Inflammatory macrophage treated with lipopolysaccharide for 4 hours (primary cell): ENCODE measurements around the gene B4GALNT4.
"Not testable (repeated sequence)": the region's sequence is repeated elsewhere in the genome, so short reads cannot be mapped to it uniquely, and the experiment has no call there.

ENCODE experiments used
- DNase-seq: peaks from one replicate; pipeline ENCODE4 v3.0.0-alpha.2; 2020

Gene B4GALNT4

DNA sequence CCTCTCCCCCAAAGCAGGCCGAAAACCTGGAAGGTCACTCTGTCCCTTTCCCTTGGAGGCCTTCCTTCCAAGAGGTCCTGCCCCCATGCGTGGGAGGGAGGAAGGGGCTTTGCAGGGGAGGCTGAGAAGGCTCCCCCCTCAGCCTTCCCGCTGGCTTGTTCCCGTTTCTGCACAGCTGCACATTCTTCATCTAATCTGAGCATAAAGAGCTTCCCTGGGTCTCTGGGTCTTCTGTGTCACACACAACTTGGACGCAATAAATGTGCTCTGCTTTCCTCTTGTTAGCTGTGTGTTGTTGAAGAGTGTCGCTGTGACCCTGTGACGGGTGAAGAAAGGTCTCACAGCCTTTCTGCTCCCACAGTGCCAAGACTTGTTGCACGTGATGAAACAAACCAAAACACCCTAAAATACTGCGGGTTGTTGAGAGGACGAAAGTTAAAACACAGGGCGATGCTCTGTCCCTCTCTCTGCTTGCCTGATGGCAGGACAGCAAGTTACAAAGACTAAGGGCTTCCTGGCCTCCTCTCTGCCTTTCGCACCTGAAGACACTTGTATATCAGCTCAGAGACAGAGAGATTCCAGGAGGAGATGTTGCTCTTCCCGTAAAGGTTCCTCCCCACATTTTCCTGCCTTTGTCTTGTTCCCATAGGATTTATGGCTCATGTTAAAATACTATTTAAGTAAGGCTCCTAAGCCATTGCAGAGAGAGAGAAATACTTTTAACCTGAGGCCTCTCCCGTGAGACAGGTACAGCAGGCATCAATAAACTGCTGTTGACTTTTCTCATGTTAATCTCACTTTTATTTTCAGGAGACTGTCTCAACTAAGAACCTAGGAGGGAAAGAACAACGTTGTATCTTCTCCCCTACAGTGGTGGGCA lies 33.3 kb upstream of the B4GALNT4 start:
- DNase-seq = peak; percentile 31

- no peak for DNase-seq
Observed at GRCh38 chr11:336659-337198, 32.6 kb upstream of the B4GALNT4 start.

- DNase-seq = no peak
Observed at GRCh38 chr11:337711-338110, 31.6 kb upstream of the B4GALNT4 start.

DNA sequence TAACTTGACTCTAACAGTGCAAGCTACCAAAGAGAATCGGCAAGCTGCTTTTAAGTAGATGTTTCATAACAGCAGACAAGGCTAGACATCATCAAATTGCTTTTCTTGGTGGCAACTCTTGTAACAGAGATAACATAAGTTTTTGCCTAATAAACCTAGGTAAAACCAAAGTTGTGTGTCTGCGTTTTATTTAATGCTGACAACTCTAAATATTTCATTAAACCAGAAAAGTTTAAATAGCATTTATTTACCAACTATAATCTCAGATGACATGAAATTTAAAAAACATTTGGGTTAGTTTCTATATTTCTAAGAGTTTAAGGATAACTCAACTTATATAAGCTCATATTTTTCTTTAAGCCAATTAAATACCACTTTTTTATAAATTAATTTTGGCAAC lies 29.3 kb upstream of the B4GALNT4 start:
- no peak for DNase-seq

DNA sequence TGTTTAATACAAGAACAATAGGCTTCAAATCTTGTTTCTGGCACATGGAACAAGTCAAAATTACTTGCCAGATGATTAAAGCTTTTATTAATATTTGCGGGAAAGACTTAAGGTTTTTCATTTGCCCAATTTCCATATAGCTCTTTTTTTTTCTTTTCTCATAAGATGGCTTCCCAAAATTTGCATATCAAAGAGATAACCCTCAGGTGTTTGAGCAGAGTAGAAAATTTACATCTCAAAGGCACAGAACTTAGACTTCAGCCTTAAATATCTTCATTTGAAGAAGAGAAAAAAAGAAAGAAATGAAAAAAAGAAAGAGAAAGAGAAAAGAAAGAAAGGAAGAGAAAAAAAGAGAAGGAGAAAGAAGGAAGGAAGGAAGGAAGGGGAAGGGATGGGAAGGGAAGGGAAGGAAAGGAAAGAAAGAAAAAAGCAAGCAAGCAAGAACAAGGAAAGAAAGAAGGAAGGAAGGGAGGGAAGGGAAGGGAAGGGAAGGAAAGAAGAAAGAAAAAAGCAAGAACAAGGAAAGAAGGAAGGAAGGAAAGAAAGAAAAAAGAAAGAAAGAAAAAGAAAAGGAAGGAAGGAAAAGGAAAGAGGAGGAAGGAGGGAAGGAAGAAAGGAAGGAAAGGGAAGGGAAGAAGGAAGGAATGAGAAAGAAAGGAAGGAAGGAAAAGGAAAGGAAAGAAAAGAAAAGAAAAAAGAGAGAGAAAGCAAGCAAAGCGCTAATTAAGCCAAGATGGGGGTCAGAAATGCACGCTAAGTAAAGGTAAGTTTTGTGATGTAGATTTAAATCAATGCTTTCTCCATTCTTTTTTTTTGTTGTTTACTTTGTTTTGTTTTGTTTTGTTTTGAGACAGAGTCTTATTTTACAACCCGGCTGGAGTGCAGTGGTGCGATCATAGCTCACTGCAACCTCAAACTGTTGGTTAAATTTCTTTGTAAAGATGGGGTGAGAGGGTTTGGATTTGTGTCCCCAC lies 28.5 kb upstream of the B4GALNT4 start:
- DNase-seq = no peak

DNA sequence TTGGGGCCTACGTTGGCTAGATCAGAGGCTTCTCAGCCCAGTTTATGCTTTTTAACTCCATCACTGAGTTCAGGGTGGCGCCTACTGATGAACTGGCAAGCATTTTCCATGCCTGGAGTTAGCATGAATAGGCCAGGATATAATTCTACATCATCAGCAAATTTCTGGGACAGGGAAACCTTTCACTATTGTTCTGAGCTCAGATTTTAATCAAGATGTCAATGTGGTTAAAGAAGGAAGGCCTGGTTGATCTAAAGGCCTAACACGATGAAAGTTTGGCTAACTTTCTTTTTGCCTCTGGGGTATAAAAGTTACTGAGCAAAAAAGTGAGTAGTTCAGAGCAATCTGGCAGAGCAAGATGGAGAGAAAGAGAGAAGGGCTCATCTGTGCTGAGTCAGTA lies 27.0 kb upstream of the B4GALNT4 start:
- no peak for DNase-seq

GRCh38 chr11:344836-345578 lies 24.3 kb upstream of the B4GALNT4 start:
- no peak for DNase-seq

- DNase-seq = no peak
Observed at GRCh38 chr11:346529-346928, 22.8 kb upstream of the B4GALNT4 start.

DNA sequence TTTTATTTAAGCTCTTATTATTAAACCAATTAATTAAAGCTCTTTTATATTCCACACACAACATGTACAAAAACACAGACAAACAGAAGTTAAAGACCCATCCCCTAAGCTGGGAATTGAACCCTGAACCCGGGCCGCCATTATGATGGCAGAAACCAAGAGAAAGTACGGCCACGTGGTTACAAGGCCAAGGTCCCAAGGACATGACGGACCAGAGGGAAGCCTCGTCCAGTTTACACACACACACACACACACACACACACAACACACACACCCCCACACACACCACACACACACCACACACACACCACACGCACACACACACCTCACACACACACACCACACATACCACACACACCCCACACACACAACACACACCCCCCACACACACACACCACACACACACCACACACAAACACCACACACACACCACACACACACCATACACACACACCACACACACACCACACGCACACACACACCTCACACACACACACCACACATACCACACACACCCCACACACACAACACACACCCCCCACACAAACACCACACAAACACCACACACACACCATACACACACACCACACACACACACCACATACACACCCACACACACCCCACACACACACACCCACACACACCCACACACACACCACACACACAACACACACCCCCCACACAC lies 19.9 kb upstream of the B4GALNT4 start:
- DNase-seq = not testable (repeated sequence)

DNA sequence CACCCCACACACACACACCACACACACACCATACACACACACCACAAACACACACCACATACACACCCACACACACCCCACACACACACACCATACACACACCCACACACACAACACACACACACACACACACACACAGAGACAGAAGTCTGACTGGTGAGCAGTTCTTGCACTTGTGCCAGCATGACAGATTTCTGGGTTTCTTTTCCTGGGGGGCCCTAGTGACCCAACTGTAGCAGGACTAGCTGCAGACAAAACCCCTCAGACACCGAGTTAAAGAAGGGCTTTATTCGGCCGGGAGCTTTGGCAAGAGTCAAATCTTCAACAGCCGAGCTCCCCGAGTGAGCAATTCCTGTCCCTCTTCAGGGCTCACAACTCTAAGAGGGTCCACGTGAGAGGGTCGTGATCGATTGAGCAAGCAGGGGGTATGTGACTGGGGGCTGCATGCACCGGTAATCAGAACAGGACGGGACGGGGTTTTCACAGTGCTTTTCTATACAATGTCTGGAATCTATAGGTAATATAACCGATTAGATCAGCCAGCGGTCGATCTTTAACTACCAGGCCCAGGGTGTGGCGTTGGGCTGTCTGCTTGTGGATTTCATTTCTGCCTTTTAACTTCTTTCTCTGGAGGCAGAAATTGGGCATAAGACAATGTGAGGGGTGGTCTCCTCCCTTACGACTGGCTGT lies 19.1 kb upstream of the B4GALNT4 start:
- DNase-seq = not testable (repeated sequence)

DNA sequence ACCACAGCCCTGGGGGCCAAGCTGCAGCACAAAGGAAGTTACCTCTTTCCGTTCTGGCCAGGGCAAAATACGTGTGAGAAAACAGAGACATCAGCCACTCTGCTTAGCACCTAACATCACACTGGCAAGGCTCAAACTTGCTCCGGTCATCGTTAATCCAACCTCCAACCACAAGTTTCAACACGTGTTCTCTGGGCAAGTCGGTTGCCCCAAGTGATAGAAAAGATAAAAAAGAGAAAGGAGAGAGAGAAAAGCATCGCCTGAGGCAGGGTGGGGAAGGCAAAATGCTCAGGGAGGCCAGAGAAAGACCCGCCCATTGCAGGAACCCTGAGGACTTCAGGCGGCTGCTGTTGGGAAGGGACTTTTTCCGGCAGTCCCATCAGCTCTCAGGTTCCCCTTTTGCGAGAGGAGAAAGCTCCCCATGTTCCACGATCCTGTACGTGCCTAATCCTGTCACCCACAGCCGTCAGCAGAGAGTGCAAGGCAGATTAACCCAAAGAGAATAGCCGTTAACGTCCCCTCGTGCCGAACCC lies 18.5 kb upstream of the B4GALNT4 start:
- DNase-seq = peak; percentile 67

GRCh38 chr11:351411-351810 lies 17.9 kb upstream of the B4GALNT4 start:
- DNase-seq = no peak

GRCh38 chr11:352456-353031 lies 16.8 kb upstream of the B4GALNT4 start:
- DNase-seq = no peak

DNA sequence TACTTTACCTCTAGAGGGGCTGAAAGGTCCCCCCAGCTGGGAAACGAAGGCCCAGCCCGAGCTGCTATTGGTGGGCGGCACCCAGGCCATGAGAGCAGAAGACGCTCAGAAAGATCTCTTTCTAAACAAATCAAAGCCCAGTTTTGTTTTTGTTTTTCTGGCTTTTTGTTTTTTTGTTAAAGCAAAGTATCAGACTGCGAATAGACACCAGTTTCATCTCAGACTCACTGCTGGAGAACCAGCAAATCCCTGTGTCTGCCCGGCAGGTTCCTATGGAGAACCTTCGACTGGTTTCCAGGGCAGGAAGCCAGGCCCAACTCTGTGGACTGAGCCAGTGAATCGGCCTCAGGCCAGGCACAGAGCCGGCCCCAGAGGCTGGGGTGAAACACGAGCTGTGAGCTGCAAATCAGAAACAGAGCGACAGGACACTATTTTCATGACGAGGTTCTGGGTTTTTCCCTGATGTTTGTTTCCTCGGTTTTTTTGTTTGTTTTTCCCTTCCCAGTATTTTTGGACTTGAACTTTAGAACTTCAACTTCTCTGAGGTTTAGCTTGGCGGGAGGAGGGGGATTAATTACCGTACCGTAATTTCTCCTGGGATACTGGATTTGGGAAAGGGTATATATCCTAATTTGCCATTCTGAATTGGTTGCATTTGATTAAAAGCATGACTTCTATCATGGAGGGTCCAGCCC lies 16.0 kb upstream of the B4GALNT4 start:
- DNase-seq = no peak

DNA sequence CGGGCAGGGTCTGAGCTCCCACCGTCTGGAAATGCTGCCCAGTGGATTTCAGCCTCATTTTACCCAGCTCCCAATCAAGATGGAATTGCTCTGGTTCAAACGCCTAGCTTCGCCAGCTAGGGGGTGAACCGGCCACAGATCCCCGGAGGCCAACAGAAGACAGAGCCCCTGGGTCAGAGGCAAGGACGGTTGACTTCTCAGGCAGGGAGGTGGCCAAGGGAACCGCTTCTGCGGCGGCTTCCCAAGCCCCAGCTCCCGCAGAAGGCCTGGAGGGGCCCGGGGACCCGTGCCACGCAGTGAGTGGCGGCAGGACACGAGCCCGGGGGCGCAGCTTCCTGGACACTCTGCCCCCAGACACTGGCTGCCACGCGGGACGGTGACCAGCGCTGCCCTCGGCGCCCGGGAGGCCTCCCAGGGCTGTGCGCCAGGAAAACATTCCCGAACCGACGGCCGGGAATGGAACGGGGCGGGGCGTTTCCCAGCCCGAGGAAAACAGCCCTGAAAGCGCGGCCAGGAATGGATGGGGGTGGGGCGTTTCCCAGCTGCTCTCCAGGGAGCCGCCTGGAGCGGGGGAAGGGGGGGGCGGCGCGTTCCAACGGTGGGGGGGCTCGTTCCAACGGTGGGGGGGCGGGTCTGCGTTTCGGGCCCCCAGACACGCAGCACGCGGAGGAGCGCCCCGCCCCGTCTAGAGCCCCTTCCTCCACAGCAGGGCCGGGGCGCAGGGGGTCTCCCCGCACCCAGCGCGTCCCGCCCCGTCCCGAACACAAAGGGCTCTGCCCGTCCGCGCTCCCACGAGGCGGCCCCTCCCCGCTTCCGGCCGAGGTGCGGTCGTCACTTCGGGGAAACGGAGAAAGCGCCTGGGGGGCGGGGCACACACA lies 13.5 kb upstream of the B4GALNT4 start:
- peak; percentile 74 for DNase-seq

- DNase-seq = no peak
Observed at GRCh38 chr11:356610-357009, 12.7 kb upstream of the B4GALNT4 start.

GRCh38 chr11:357582-357981 lies 11.7 kb upstream of the B4GALNT4 start:
- no peak for DNase-seq

DNA sequence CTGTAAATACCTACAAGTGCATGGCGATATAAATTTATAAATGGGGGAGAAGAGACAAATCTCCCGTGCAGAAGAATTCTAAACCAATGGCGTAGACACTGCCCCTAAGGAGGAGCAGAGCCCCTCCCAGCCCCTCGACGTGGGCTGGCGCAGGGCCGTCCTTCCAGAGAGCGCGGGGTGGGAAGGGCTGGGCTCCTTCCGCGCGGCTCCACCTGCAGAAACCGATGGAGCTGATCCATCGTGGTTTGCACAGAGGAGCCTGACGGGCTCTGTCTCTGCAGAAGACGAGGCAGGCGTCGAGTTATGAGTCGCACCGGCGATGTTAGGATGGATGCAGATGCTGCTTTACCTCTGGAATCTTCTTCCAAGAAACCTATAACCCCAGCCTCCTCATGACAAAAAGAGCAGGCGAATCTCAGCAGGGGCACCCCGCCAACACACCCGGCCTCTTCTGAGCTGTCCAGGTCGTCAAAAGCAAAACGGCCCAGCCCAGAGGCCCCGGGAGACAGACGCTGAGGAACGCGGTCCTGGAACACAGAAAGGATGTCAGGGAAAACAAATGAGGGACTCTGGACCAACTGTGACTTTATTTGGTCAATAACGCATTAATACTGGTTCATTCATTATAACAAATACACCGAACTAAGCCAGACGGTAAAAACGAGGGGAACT lies 11.0 kb upstream of the B4GALNT4 start:
- no peak for DNase-seq
